GM18517 (cell line): Measurements from ENCODE around the gene TSBP1.

Experiments
- ATAC-seq: cut with Tn5 transposase; IDR thresholded peaks from one replicate; pipeline ENCODE4 v1.9.1; 2021; ENCODE audit warnings: mild to moderate bottlenecking, moderate library complexity; ENCODE audit not compliant: unreplicated experiment

TSBP1 gene

GRCh38 chr6:32371803-32372202, at the start of gene TSBP1:
Gene TSBP1, minus strand, starts transcription at chr6:32371903. Its CDS starts 197 bp downstream, at chr6:32371706.
- ATAC-seq: no peak

- no peak for ATAC-seq
Observed at GRCh38 chr6:32416036-32416435, 44.3 kb upstream of the TSBP1 start.

- no peak for ATAC-seq
Observed at GRCh38 chr6:32415521-32416019, 43.9 kb upstream of the TSBP1 start.

- no peak for ATAC-seq
Observed at GRCh38 chr6:32413427-32414047, 41.8 kb upstream of the TSBP1 start.

- ATAC-seq: no peak
Observed at GRCh38 chr6:32411566-32412327, 40.0 kb upstream of the TSBP1 start.

GRCh38 chr6:32410906-32411305, 39.2 kb upstream of the TSBP1 start:
- ATAC-seq: no peak

GRCh38 chr6:32406857-32407256, 35.2 kb upstream of the TSBP1 start, which contains the start of gene BTNL2:
Gene BTNL2, minus strand, starts transcription at chr6:32407181. Its CDS starts 58 bp downstream, at chr6:32407123.
- ATAC-seq: no peak

GRCh38 chr6:32406197-32406596, 34.5 kb upstream of the TSBP1 start:
- ATAC-seq: no peak

- ATAC-seq: no peak
Observed at GRCh38 chr6:32405656-32406055, 34.0 kb upstream of the TSBP1 start.

GRCh38 chr6:32402812-32403211, 31.1 kb upstream of the TSBP1 start:
- ATAC-seq: no peak

- no peak for ATAC-seq
Observed at GRCh38 chr6:32401284-32401963, 29.7 kb upstream of the TSBP1 start.

- ATAC-seq: peak; percentile 87
Observed at GRCh38 chr6:32397252-32397920, 25.7 kb upstream of the TSBP1 start.

- ATAC-seq: no peak
Observed at GRCh38 chr6:32396028-32396427, 24.3 kb upstream of the TSBP1 start.

- no peak for ATAC-seq
Observed at GRCh38 chr6:32393665-32394420, 22.1 kb upstream of the TSBP1 start.

GRCh38 chr6:32391505-32391904, 19.8 kb upstream of the TSBP1 start:
- no peak for ATAC-seq

- no peak for ATAC-seq
Observed at GRCh38 chr6:32387589-32388340, 16.1 kb upstream of the TSBP1 start.

GRCh38 chr6:32386040-32386439, 14.3 kb upstream of the TSBP1 start:
- ATAC-seq: no peak

- ATAC-seq: no peak
Observed at GRCh38 chr6:32382757-32383420, 11.2 kb upstream of the TSBP1 start.

GRCh38 chr6:32379545-32379944, 7.8 kb upstream of the TSBP1 start:
- no peak for ATAC-seq
